Measurements from ENCODE around the gene CIAO1.

DNA sequence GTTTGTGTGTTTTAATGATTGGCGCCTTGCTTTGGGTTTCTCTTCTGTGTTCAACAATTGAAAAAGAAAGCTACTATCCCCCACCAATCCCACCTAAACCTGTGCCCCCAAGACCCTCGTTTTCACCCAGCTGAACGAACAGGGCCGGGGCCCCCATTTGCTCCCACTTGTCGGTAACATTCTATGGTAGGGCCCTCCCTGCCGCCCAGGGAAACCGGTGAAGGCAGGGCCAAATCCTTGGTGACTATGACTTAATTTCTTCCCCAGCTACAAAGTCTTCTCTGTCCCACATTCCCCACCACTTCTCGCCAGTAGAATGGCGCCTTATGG, 39.9 kb downstream of the CIAO1 start:
- no peak for TF ChIP-seq CTCF (IDR thresholded peaks at IDR 0.05)
- no peak for TF ChIP-seq POLR2A (IDR thresholded peaks at IDR 0.05)
- TF ChIP-seq POLR2AphosphoS5 (IDR thresholded peaks at IDR 0.05) = no peak

All from upper lobe of left lung (tissue), 4 donors.